Testis (tissue), 2 donors: Measurements from ENCODE around the gene TBC1D25.

ENCODE experiments used
- POLR2A ChIP-seq: fragments of 450-650 bp; IDR thresholded peaks from one replicate; pipeline ENCODE4 v1.6.1; 2017; ENCODE audit warnings: antibody characterized with exemption, mild to moderate bottlenecking, moderate library complexity
- TF ChIP-seq, protein P1 (sequence below), 3 experiments: fragments of 450-650 bp in 2 of 3; fragments of 200-600 bp in 1 of 3; sonication (generic) in 1 of 3; IDR thresholded peaks; one replicate each; pipeline ENCODE4 v1.5.1; 2016 to 2019; ENCODE audit warnings: antibody characterized with exemption in 3 of 3, mild to moderate bottlenecking in 2 of 3, moderate library complexity in 1 of 3

DNA sequence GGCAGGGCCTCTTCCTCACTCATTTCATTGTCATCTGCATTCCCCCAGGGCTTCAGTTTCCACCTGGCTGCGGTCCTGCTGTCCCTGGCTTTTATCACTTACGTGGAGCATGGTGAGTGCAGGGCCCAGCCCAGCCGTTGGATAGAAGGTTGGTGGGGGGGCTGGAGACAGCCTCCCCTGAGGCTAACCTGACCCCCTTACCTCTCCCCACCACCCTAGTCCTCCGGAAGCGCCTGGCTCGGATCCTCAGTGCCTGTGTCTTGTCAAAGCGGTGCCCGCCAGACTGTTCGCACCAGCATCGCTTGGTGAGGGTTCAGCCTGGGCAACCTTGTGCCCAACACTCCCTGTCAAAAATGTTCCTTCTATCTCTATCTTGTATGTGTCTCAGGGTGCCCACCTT lies 23.7 kb upstream of the TBC1D25 start:
- TF ChIP-seq, protein P1, sequence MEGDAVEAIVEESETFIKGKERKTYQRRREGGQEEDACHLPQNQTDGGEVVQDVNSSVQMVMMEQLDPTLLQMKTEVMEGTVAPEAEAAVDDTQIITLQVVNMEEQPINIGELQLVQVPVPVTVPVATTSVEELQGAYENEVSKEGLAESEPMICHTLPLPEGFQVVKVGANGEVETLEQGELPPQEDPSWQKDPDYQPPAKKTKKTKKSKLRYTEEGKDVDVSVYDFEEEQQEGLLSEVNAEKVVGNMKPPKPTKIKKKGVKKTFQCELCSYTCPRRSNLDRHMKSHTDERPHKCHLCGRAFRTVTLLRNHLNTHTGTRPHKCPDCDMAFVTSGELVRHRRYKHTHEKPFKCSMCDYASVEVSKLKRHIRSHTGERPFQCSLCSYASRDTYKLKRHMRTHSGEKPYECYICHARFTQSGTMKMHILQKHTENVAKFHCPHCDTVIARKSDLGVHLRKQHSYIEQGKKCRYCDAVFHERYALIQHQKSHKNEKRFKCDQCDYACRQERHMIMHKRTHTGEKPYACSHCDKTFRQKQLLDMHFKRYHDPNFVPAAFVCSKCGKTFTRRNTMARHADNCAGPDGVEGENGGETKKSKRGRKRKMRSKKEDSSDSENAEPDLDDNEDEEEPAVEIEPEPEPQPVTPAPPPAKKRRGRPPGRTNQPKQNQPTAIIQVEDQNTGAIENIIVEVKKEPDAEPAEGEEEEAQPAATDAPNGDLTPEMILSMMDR (IDR thresholded peaks at IDR 0.05): no peak
- TF ChIP-seq POLR2A: no peak
